Neuronal stem cell (in vitro differentiated cells): Measurements from ENCODE around the gene SPINT1.
A peak's percentile ranks its signal among the peaks of the same experiment; 100 is the strongest.

Experiments used
- DNase-seq: peaks from one replicate; pipeline ENCODE4 v3.0.0-alpha.2; 2013; ENCODE audit warnings: low spot score
- H2AFZ ChIP-seq: one replicate; pipeline ENCODE4 v1.6.1; 2013; ENCODE audit warnings: mild to moderate bottlenecking, low read length, inconsistent platforms
- H2AK5ac ChIP-seq: 2 replicates; pipeline ENCODE4 v1.6.1; 2013; ENCODE audit warnings: low read depth, mild to moderate bottlenecking, inconsistent platforms, low read length, moderate library complexity, mixed read lengths
- H2BK120ac ChIP-seq: 2 replicates; pipeline ENCODE4 v1.6.1; 2013; ENCODE audit warnings: low read depth, mild to moderate bottlenecking, inconsistent platforms, low read length, moderate library complexity, mixed read lengths
- H2BK12ac ChIP-seq: one replicate; pipeline ENCODE4 v1.6.1; 2013; ENCODE audit warnings: low read length, inconsistent platforms
- H2BK15ac ChIP-seq: 2 replicates; pipeline ENCODE4 v1.6.1; 2013; ENCODE audit warnings: mild to moderate bottlenecking, low read length, inconsistent platforms, mixed read lengths
- H2BK5ac ChIP-seq: one replicate; pipeline ENCODE4 v1.6.1; 2013; ENCODE audit warnings: inconsistent platforms, mild to moderate bottlenecking, low read length, moderate library complexity
- H3K14ac ChIP-seq: one replicate; pipeline ENCODE4 v1.6.1; 2013; ENCODE audit warnings: low read length, inconsistent platforms
- H3K18ac ChIP-seq: 2 replicates; pipeline ENCODE4 v1.6.1; 2013; ENCODE audit warnings: low read length, inconsistent platforms
- H3K23ac ChIP-seq: 2 replicates; pipeline ENCODE4 v1.6.1; 2013; ENCODE audit warnings: low read depth, mild to moderate bottlenecking, mixed read lengths, low read length, inconsistent platforms; ENCODE audit not compliant: poor library complexity
- H3K27ac ChIP-seq: replicated peaks from 3 replicates; pipeline ENCODE4 v1.5.1; 2013; ENCODE audit warnings: low read length, inconsistent platforms
- H3K27me3 ChIP-seq, 3 experiments: 2 replicates each; pipeline ENCODE4 v1.6.1; 2013; ENCODE audit warnings: low read length in 3 of 3, mild to moderate bottlenecking in 2 of 3, inconsistent platforms in 1 of 3, low read depth in 1 of 3, mixed read lengths in 1 of 3, moderate library complexity in 1 of 3; ENCODE audit not compliant: control insufficient read depth in 3 of 3, insufficient read depth in 3 of 3
- H3K36me3 ChIP-seq, 2 donors: replicated peaks in 1 of 2; 2 replicates each; pipeline ENCODE4 v1.6.1; 2013; ENCODE audit warnings: low read length in 2 of 2; ENCODE audit not compliant: control insufficient read depth in 2 of 2, insufficient read depth in 2 of 2
- H3K4ac ChIP-seq: 2 replicates; pipeline ENCODE4 v1.6.1; 2013; ENCODE audit warnings: inconsistent platforms, mild to moderate bottlenecking, low read length, moderate library complexity
- H3K4me1 ChIP-seq, 2 donors: 1 replicate in 1 of 2; 2 replicates in 1 of 2; pipeline ENCODE4 v1.6.1; 2013; ENCODE audit warnings: low read length in 2 of 2, low read depth in 1 of 2; ENCODE audit not compliant: control insufficient read depth in 2 of 2, insufficient read depth in 1 of 2
- H3K4me2 ChIP-seq: one replicate; pipeline ENCODE4 v1.6.1; 2013; ENCODE audit warnings: mild to moderate bottlenecking, low read length, inconsistent platforms; ENCODE audit not compliant: insufficient read depth, poor library complexity, severe bottlenecking
- H3K4me3 ChIP-seq, 2 donors: 2 replicates each; pipeline ENCODE4 v1.5.1; 2013; ENCODE audit warnings: low read length in 2 of 2, mild to moderate bottlenecking in 2 of 2, inconsistent platforms in 1 of 2, moderate library complexity in 1 of 2
- H3K79me1 ChIP-seq: one replicate; pipeline ENCODE4 v1.6.1; 2013; ENCODE audit warnings: low read depth, mild to moderate bottlenecking, inconsistent platforms, low read length, moderate library complexity
- H3K9ac ChIP-seq: one replicate; pipeline ENCODE4 v1.6.1; 2013; ENCODE audit warnings: mild to moderate bottlenecking, low read depth, low read length, inconsistent platforms; ENCODE audit not compliant: poor library complexity
- H3K9me3 ChIP-seq, 2 donors: replicated peaks in 1 of 2; 2 replicates each; pipeline versions ENCODE3 to v1.6.1; 2013; ENCODE audit warnings: low read length in 2 of 2, mild to moderate bottlenecking in 2 of 2, inconsistent platforms in 1 of 2, low read depth in 1 of 2, mixed read lengths in 1 of 2, moderate library complexity in 1 of 2; ENCODE audit not compliant: control insufficient read depth in 2 of 2, insufficient read depth in 1 of 2
- H4K8ac ChIP-seq: one replicate; pipeline ENCODE4 v1.6.1; 2013; ENCODE audit warnings: low read depth, mild to moderate bottlenecking, inconsistent platforms, low read length, moderate library complexity
- H4K91ac ChIP-seq: one replicate; pipeline ENCODE4 v1.6.1; 2013; ENCODE audit warnings: low read length, low read depth, mild to moderate bottlenecking, inconsistent platforms; ENCODE audit not compliant: poor library complexity
- WGBS, 2 donors: extraction: QIAGEN DNeasy Blood & Tissue Kit; methylation state at CpG; one replicate each; pipeline ENCODE4 v1.1.7; 2013; ENCODE audit warnings: missing lambda C conversion rate in 2 of 2, mixed read lengths in 1 of 2; ENCODE audit not compliant: insufficient read length in 2 of 2, insufficient replicate concordance in 1 of 2; ENCODE audit errors: extremely low coverage in 2 of 2; 5-methylcytosine and 5-hydroxymethylcytosine counted together

SPINT1 gene

DNA sequence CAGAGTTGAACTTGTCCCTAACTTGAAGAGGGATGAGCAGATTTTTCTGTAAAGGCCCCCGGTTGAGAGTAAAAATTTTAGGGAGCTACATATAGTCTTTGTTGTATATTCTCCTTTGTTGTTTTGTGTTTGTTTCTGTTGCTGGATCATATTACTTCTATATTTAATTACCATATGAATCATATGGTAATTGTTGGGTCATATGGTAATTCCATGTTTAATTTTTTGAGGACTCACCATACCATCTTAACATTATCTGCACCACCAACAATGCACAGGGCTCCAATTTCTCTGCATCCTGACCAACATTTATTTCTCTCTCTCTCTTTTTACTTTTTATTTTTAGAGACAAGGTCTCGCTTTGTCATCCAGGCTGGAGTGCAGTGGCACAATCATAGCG lies 44.3 kb upstream of the SPINT1 start:
- peaks cover 0 to 12% of the 10 kb centered on the region in 2 donors for H3K36me3 ChIP-seq
- no peak overlapping the region for H4K8ac ChIP-seq
- no peak overlapping the region for H4K91ac ChIP-seq
- no CpG with 5 or more reads among the region's 3 CpGs for WGBS, 2 donors
- H3K4me1 ChIP-seq = peaks cover 2 to 10% of the 10 kb centered on the region in 2 donors
- H3K4me2 ChIP-seq = no peak overlapping the region
- H3K4ac ChIP-seq = no peak overlapping the region
- no peak overlapping the region for H3K14ac ChIP-seq
- no peak overlapping the region for H2BK12ac ChIP-seq
- H2BK5ac ChIP-seq = no peak overlapping the region
- no peak overlapping the region for H2AK5ac ChIP-seq
- no peak overlapping the region for H2BK120ac ChIP-seq
- H3K23ac ChIP-seq = no peak overlapping the region
- no peak overlapping the region for H3K9ac ChIP-seq
- no peak for DNase-seq
- H3K27ac ChIP-seq = no peak overlapping the region
- no peaks in the 10 kb centered on the region for H3K27me3 ChIP-seq
- no peak overlapping the region for H2AFZ ChIP-seq
- no peak overlapping the region for H2BK15ac ChIP-seq
- H3K18ac ChIP-seq = no peak overlapping the region
- no peak overlapping the region for H3K4me3 ChIP-seq
- H3K79me1 ChIP-seq = no peaks in the 10 kb centered on the region
- H3K9me3 ChIP-seq = no peaks in the 10 kb centered on the region

- Histone ChIP-seq H3K9me3 (no peaks in the 10 kb centered on the region), H3K23ac (no peak overlapping the region), H3K9ac (no peak overlapping the region), H3K4ac (no peak overlapping the region), H4K91ac (no peak overlapping the region), H3K36me3 (peaks cover 0 to 12% of the 10 kb centered on the region in 2 donors), H3K79me1 (no peaks in the 10 kb centered on the region), H2AK5ac (no peak overlapping the region), H3K4me3 (no peak overlapping the region), H4K8ac (no peak overlapping the region), H3K4me1 (peaks cover 4 to 11% of the 10 kb centered on the region in 2 donors), H3K14ac (no peak overlapping the region), H3K27ac (no peak overlapping the region), H2AFZ (no peak overlapping the region), H2BK15ac (no peak overlapping the region), H3K4me2 (no peak overlapping the region), H2BK12ac (no peak overlapping the region), H3K27me3 (no peaks in the 10 kb centered on the region), H2BK5ac (no peak overlapping the region), H3K18ac (no peak overlapping the region), H2BK120ac (no peak overlapping the region)
- WGBS, 2 donors = no CpG with 5 or more reads among the region's 2 CpGs
- DNase-seq = no peak
Measured at GRCh38 chr15:40803076-40803475, 40.8 kb upstream of the SPINT1 start.

DNA sequence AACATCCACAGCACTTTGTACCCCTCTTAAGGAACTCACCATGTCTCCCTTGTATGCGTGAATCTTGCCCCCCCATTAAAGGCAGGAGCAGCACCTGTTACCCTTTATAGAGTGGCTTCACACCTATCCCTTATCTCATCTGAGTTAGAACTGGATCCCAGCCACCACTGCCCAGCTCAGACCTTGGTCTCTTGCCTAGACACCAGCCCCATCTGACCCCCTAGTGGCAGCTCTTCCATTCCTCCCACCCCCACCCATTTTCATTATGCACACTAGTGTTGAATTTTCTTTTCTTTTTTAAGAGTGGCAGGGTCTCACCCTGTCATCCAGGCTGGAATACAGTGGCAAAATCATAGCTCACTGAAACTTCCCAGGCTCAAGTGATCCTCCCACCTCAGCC lies 40.2 kb upstream of the SPINT1 start:
- no peak overlapping the region for H3K18ac ChIP-seq
- H3K27me3 ChIP-seq = no peaks in the 10 kb centered on the region
- no peak overlapping the region for H2AFZ ChIP-seq
- H2BK120ac ChIP-seq = no peak overlapping the region
- no peak overlapping the region for H3K4me2 ChIP-seq
- H4K91ac ChIP-seq = no peak overlapping the region
- H3K4me3 ChIP-seq = no peak overlapping the region
- no peak overlapping the region for H2BK15ac ChIP-seq
- no peak overlapping the region for H3K14ac ChIP-seq
- H2BK5ac ChIP-seq = no peak overlapping the region
- peaks cover 5% of the 10 kb centered on the region in 2 donors for H3K4me1 ChIP-seq
- no peak overlapping the region for H3K27ac ChIP-seq
- no peaks in the 10 kb centered on the region for H3K79me1 ChIP-seq
- H2AK5ac ChIP-seq = no peak overlapping the region
- DNase-seq = no peak
- no peak overlapping the region for H2BK12ac ChIP-seq
- no CpG with 5 or more reads among the region's 1 CpG for WGBS, 2 donors
- H3K9ac ChIP-seq = no peak overlapping the region
- H3K9me3 ChIP-seq = no peaks in the 10 kb centered on the region
- H4K8ac ChIP-seq = no peak overlapping the region
- H3K23ac ChIP-seq = no peak overlapping the region
- H3K36me3 ChIP-seq = peaks cover 0 to 12% of the 10 kb centered on the region in 2 donors
- no peak overlapping the region for H3K4ac ChIP-seq

- WGBS, 2 donors = no CpG with 5 or more reads among the region's 2 CpGs
- Histone ChIP-seq H3K27ac (no peak overlapping the region), H3K27me3 (no peaks in the 10 kb centered on the region), H2BK120ac (no peak overlapping the region), H3K79me1 (no peaks in the 10 kb centered on the region), H3K14ac (no peak overlapping the region), H2BK5ac (no peak overlapping the region), H3K23ac (peak overlapping the region; percentile 57), H4K91ac (no peak overlapping the region), H2AFZ (peak overlapping the region; percentile 100), H2BK15ac (no peak overlapping the region), H3K4me3 (peak overlapping the region; percentile 94 to 97), H3K9ac (no peak overlapping the region), H4K8ac (no peak overlapping the region), H3K4me1 (peaks cover 2 to 5% of the 10 kb centered on the region in 2 donors), H3K18ac (no peak overlapping the region), H3K36me3 (peaks cover 0 to 18% of the 10 kb centered on the region in 2 donors), H2AK5ac (no peak overlapping the region), H2BK12ac (no peak overlapping the region), H3K4me2 (peak overlapping the region; percentile 63), H3K9me3 (no peaks in the 10 kb centered on the region), H3K4ac (no peak overlapping the region)
- no peak for DNase-seq
Measured at GRCh38 chr15:40806672-40807027, 37.2 kb upstream of the SPINT1 start.
